WTC11 (cell line): ENCODE results near the gene CDKN1C. TPM values are rescaled to one million over a fixed set of nuclear protein-coding genes. Genes with fewer than 3 reads are reported as not detected.

Experiments used
- ATAC-seq: fragments of 200-7000 bp; cut with Tn5 transposase; 2 replicates; pipeline ENCODE4 v1.10.0; 2021; ENCODE audit warnings: mild to moderate bottlenecking, moderate library complexity
- CTCF ChIA-PET: fragments of 300-600 bp; sonication (Branson Sonifier 250); formaldehyde crosslinking; loops from one replicate; lab custom pipeline; 2021; ENCODE audit warnings: antibody characterized with exemption; lab: Charles Lee
- POLR2A ChIA-PET: fragments of 350-600 bp; sonication (Branson Sonifier 250); formaldehyde crosslinking; loops from one replicate; lab custom pipeline; 2021; ENCODE audit warnings: antibody characterized with exemption; lab: Charles Lee
- DNase-seq: peaks from one replicate; pipeline ENCODE4 v3.0.0; 2021; ENCODE audit warnings: low spot score
- H3K27ac Mint-ChIP-seq: 2 replicates; pipeline ENCODE4 v1.8.0; 2021; ENCODE audit warnings: mixed read lengths
- H3K27me3 Mint-ChIP-seq: 2 replicates; pipeline ENCODE4 v1.8.0; 2021; ENCODE audit warnings: low read depth, mild to moderate bottlenecking, moderate library complexity, mixed read lengths
- H3K36me3 Mint-ChIP-seq: 2 replicates; pipeline ENCODE4 v1.8.0; 2021; ENCODE audit warnings: mixed read lengths
- H3K4me1 Mint-ChIP-seq: 2 replicates; pipeline ENCODE4 v1.8.0; 2022; ENCODE audit warnings: mixed read lengths
- H3K4me3 Mint-ChIP-seq: 2 replicates; pipeline ENCODE4 v1.8.0; 2021; ENCODE audit warnings: mild to moderate bottlenecking, moderate library complexity, mixed read lengths
- H3K9me3 Mint-ChIP-seq: 2 replicates; pipeline ENCODE4 v1.8.0; 2021; ENCODE audit warnings: mixed read lengths
- AFF4 ChIP-seq: sonication (generic); formaldehyde crosslinking; IDR thresholded peaks from 2 replicates; pipeline ENCODE4 v1.8.1; 2023; ENCODE audit warnings: mild to moderate bottlenecking, missing genetic modification reagents, borderline replicate concordance
- ATF2 ChIP-seq: sonication (generic); formaldehyde crosslinking; IDR thresholded peaks from 2 replicates; pipeline ENCODE4 v1.8.1; 2022; ENCODE audit warnings: low read depth, missing genetic modification reagents, borderline replicate concordance
- FOXK1 ChIP-seq: sonication (generic); formaldehyde crosslinking; IDR thresholded peaks from 2 replicates; pipeline ENCODE4 v1.8.0; 2022; ENCODE audit warnings: mild to moderate bottlenecking, moderate library complexity, missing genetic modification reagents
- JUN ChIP-seq: sonication (generic); formaldehyde crosslinking; IDR thresholded peaks from 2 replicates; pipeline ENCODE4 v1.8.0; 2023; ENCODE audit warnings: mild to moderate bottlenecking, missing genetic modification reagents
- MYBL2 ChIP-seq: sonication (generic); formaldehyde crosslinking; IDR thresholded peaks from 2 replicates; pipeline ENCODE4 v1.8.1; 2023; ENCODE audit warnings: mild to moderate bottlenecking, moderate library complexity, missing genetic modification reagents
- NFE2L1 ChIP-seq: sonication (generic); formaldehyde crosslinking; IDR thresholded peaks from 2 replicates; pipeline ENCODE4 v1.8.1; 2023; ENCODE audit warnings: missing genetic modification reagents
- RORB ChIP-seq: fragments of 250-450 bp; sonication (Bioruptor Pico); IDR thresholded peaks from 2 replicates; pipeline ENCODE4 v1.9.0; 2021; ENCODE audit warnings: mild to moderate bottlenecking
- ZBTB43 ChIP-seq: sonication (generic); formaldehyde crosslinking; IDR thresholded peaks from 2 replicates; pipeline ENCODE4 v1.8.1; 2023; ENCODE audit warnings: mild to moderate bottlenecking, missing genetic modification reagents
- ZMAT4 ChIP-seq: fragments of 250-450 bp; sonication (Bioruptor Pico); IDR thresholded peaks from 2 replicates; pipeline ENCODE4 v1.9.0; 2021; ENCODE audit warnings: mild to moderate bottlenecking
- ZNF138 ChIP-seq: sonication (generic); formaldehyde crosslinking; conservative IDR thresholded peaks from 2 replicates; pipeline ENCODE4 v1.8.1; 2022; ENCODE audit warnings: mild to moderate bottlenecking, moderate library complexity, missing genetic modification reagents
- ZNF219 ChIP-seq: sonication (generic); formaldehyde crosslinking; IDR thresholded peaks from 2 replicates; pipeline ENCODE4 v1.8.0; 2023; ENCODE audit warnings: missing genetic modification reagents, mild to moderate bottlenecking, borderline replicate concordance
- ZNF317 ChIP-seq: sonication (generic); formaldehyde crosslinking; IDR thresholded peaks from 2 replicates; pipeline ENCODE4 v1.8.1; 2023; ENCODE audit warnings: low read depth, mild to moderate bottlenecking, moderate library complexity, missing genetic modification reagents, borderline replicate concordance
- ZNF423 ChIP-seq: fragments of 250-450 bp; sonication (Bioruptor Pico); IDR thresholded peaks from 2 replicates; pipeline ENCODE4 v2.1.2; 2022; ENCODE audit warnings: mild to moderate bottlenecking, moderate library complexity
- ZNF671 ChIP-seq: fragments of 250-450 bp; sonication (Bioruptor Pico); IDR thresholded peaks from 2 replicates; pipeline ENCODE4 v1.8.0; 2021; ENCODE audit warnings: mild to moderate bottlenecking
- total RNA-seq: library from RNA; stranded (reverse); gene quantifications from 3 replicates; pipeline ENCODE4 v1.2.3, GENCODE V29; 2021
- TF ChIP-seq, protein P1 (sequence below): sonication (generic); formaldehyde crosslinking; IDR thresholded peaks from 2 replicates; pipeline ENCODE4 v1.8.1; 2022; ENCODE audit warnings: missing genetic modification reagents, borderline replicate concordance
- TF ChIP-seq, protein P2 (sequence below): sonication (generic); formaldehyde crosslinking; IDR thresholded peaks from 2 replicates; pipeline ENCODE4 v1.8.0; 2022; ENCODE audit warnings: missing genetic modification reagents
- TF ChIP-seq, protein P3 (sequence below): sonication (generic); formaldehyde crosslinking; IDR thresholded peaks from 2 replicates; pipeline ENCODE4 v1.8.1; 2023; ENCODE audit warnings: mild to moderate bottlenecking, moderate library complexity, missing genetic modification reagents

CDKN1C gene
- total RNA-seq, 1 experiment from 2014 or later, result 25.0 TPM

DNA sequence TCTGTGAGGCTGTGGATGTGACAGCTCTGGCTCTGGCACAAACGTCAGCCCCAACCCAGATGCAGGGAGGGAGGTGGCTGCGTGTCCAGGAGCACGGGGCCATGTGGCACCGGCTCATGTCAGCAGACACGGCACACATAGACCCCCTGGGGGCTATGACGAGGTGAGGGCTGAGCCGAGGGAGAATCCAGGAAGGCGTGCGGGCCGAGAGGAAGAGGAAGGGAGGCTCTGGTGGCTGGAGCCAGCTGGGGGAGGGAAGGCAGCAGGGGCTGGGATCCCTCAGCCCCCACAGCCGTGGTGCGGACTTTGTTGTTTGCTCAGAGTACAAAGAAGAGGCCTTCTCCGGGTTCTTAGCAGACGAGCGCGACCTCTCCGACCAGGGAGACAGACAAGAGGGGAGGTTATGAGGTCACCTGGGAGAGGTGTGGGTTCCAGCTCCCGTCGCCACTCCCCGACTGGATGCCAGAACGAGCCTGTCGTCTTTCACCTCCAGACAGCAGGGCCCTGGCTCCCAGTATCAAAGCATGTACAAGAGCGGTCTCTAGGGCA, 46.1 kb downstream of the CDKN1C start:
- no peak overlapping the region for H3K27ac Mint-ChIP-seq
- ATAC-seq, result no peak
- TF ChIP-seq NFE2L1 (CRISPR knock-in tag) (no peak), MYBL2 (CRISPR knock-in tag) (no peak)
- DNase-seq, result no peak
- no peak overlapping the region for H3K4me3 Mint-ChIP-seq
- H3K9me3 Mint-ChIP-seq, result no peaks in the 10 kb centered on the region
- H3K27me3 Mint-ChIP-seq, result peaks cover 51% of the 10 kb centered on the region
- ChIA-PET CTCF (no interaction called here), POLR2A (no interaction called here)
- peaks cover 19% of the 10 kb centered on the region for H3K4me1 Mint-ChIP-seq
- H3K36me3 Mint-ChIP-seq, result no peaks in the 10 kb centered on the region

DNA sequence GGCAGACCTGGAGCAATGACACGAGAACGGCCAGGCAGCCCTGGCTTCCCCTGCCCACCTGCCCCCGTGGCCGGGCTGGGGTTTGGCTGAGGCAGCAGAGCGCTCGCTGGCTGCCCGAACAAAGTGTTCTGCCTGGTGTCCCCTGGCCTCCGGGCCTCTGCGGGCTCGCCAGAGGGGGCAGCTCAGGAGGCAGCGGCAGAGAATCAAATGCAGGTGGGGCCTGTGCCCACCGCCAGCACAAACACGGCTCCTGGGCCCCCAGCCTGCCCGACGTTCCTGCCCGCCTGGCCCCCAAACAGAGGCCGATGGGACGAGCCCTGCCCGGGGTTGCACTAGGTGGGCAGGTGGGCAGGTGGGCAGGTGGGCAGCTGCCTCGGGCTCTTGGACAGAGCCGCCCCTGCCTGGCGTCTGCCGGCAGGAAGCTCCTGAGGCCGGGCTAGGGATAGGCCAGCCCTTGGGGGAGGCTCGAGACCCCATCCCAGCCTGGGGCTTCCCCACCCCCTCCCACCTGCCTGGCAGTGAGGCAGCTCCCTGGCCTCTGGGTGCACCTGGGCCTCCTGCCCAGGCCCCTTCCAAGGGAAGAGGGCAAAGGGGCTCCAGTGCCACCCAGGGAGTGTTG, 46.8 kb downstream of the CDKN1C start:
- Mint-ChIP-seq H3K27ac (no peak overlapping the region), H3K4me1 (peaks cover 19% of the 10 kb centered on the region), H3K9me3 (no peaks in the 10 kb centered on the region), H3K4me3 (no peak overlapping the region), H3K36me3 (no peaks in the 10 kb centered on the region), H3K27me3 (peaks cover 54% of the 10 kb centered on the region)
- CTCF ChIA-PET, result no interaction called here
- POLR2A ChIA-PET, result no interaction called here
- DNase-seq (no peak), ATAC-seq (no peak)
- no peak for TF ChIP-seq AFF4 (CRISPR knock-in tag)
- TF ChIP-seq, protein P1, sequence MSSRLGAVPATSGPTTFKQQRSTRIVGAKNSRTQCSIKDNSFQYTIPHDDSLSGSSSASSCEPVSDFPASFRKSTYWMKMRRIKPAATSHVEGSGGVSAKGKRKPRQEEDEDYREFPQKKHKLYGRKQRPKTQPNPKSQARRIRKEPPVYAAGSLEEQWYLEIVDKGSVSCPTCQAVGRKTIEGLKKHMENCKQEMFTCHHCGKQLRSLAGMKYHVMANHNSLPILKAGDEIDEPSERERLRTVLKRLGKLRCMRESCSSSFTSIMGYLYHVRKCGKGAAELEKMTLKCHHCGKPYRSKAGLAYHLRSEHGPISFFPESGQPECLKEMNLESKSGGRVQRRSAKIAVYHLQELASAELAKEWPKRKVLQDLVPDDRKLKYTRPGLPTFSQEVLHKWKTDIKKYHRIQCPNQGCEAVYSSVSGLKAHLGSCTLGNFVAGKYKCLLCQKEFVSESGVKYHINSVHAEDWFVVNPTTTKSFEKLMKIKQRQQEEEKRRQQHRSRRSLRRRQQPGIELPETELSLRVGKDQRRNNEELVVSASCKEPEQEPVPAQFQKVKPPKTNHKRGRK (CRISPR knock-in tag), result no peak
- TF ChIP-seq, protein P2, sequence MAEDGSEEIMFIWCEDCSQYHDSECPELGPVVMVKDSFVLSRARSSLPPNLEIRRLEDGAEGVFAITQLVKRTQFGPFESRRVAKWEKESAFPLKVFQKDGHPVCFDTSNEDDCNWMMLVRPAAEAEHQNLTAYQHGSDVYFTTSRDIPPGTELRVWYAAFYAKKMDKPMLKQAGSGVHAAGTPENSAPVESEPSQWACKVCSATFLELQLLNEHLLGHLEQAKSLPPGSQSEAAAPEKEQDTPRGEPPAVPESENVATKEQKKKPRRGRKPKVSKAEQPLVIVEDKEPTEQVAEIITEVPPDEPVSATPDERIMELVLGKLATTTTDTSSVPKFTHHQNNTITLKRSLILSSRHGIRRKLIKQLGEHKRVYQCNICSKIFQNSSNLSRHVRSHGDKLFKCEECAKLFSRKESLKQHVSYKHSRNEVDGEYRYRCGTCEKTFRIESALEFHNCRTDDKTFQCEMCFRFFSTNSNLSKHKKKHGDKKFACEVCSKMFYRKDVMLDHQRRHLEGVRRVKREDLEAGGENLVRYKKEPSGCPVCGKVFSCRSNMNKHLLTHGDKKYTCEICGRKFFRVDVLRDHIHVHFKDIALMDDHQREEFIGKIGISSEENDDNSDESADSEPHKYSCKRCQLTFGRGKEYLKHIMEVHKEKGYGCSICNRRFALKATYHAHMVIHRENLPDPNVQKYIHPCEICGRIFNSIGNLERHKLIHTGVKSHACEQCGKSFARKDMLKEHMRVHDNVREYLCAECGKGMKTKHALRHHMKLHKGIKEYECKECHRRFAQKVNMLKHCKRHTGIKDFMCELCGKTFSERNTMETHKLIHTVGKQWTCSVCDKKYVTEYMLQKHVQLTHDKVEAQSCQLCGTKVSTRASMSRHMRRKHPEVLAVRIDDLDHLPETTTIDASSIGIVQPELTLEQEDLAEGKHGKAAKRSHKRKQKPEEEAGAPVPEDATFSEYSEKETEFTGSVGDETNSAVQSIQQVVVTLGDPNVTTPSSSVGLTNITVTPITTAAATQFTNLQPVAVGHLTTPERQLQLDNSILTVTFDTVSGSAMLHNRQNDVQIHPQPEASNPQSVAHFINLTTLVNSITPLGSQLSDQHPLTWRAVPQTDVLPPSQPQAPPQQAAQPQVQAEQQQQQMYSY (CRISPR knock-in tag), result no peak
- TF ChIP-seq ZNF671 (CRISPR knock-in tag), result no peak

GRCh38 chr11:2838091-2838490, 47.5 kb downstream of the CDKN1C start:
- Mint-ChIP-seq H3K9me3 (no peaks in the 10 kb centered on the region), H3K27ac (no peak overlapping the region), H3K4me3 (no peak overlapping the region)
- TF ChIP-seq, protein P3, sequence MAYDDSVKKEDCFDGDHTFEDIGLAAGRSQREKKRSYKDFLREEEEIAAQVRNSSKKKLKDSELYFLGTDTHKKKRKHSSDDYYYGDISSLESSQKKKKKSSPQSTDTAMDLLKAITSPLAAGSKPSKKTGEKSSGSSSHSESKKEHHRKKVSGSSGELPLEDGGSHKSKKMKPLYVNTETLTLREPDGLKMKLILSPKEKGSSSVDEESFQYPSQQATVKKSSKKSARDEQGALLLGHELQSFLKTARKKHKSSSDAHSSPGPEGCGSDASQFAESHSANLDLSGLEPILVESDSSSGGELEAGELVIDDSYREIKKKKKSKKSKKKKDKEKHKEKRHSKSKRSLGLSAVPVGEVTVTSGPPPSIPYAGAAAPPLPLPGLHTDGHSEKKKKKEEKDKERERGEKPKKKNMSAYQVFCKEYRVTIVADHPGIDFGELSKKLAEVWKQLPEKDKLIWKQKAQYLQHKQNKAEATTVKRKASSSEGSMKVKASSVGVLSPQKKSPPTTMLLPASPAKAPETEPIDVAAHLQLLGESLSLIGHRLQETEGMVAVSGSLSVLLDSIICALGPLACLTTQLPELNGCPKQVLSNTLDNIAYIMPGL (CRISPR knock-in tag), result no peak
- TF ChIP-seq FOXK1 (CRISPR knock-in tag) (no peak), ZNF317 (CRISPR knock-in tag) (no peak), ZNF138 (no peak), RORB (CRISPR knock-in tag) (no peak), JUN (CRISPR knock-in tag) (no peak), ZNF423 (no peak), ZBTB43 (CRISPR knock-in tag) (no peak), ATF2 (CRISPR knock-in tag) (no peak), ZNF219 (CRISPR knock-in tag) (no peak), ZMAT4 (CRISPR knock-in tag) (no peak)

More at GRCh38 chr11:2838091-2838490, 47.5 kb downstream of the CDKN1C start:
- Mint-ChIP-seq H3K4me1 (peaks cover 19% of the 10 kb centered on the region), H3K36me3 (no peaks in the 10 kb centered on the region), H3K27me3 (peaks cover 57% of the 10 kb centered on the region)
- DNase-seq (no peak), ATAC-seq (no peak)
- ChIA-PET CTCF (no interaction called here), POLR2A (no interaction called here)
